Stomach (tissue), 9 donors: ENCODE measurements around the gene KLHL29. TPM values are rescaled to one million over a fixed set of nuclear protein-coding genes. Genes with fewer than 3 reads are reported as not detected.

Experiments
- DNase-seq, 2 donors: peaks; one replicate each; pipeline versions ENCODE4 v3.0.0 to v3.0.0-alpha.2; 2013 to 2019
- H3K27ac ChIP-seq, 5 donors: fragments of 200-600 bp in 4 of 5; sonication (generic) in 4 of 5; one replicate each; pipeline ENCODE4 v1.5.1; 2013 to 2019; ENCODE audit warnings: mild to moderate bottlenecking in 1 of 5, moderate library complexity in 1 of 5
- H3K27me3 ChIP-seq, 3 donors: fragments of 200-600 bp; sonication (generic); one replicate each; pipeline ENCODE4 v1.5.1; 2017 to 2019; ENCODE audit warnings: mixed run types in 1 of 3
- H3K36me3 ChIP-seq, 4 donors: fragments of 200-600 bp; sonication (generic); 1 replicate in 3 of 4; 2 replicates in 1 of 4; pipeline ENCODE4 v1.5.1; 2016 to 2019
- H3K4me1 ChIP-seq, 4 donors: fragments of 200-600 bp; sonication (generic); one replicate each; pipeline ENCODE4 v1.5.1; 2016 to 2019
- H3K4me3 ChIP-seq, 4 donors: fragments of 200-600 bp; sonication (generic) in 3 of 4; one replicate each; pipeline ENCODE4 v1.5.1; 2016 to 2019; ENCODE audit warnings: mild to moderate bottlenecking in 1 of 4
- H3K9me3 ChIP-seq, 4 donors: fragments of 200-600 bp; sonication (generic); one replicate each; pipeline ENCODE4 v1.5.1; 2016 to 2019
- CTCF ChIP-seq, 7 experiments: fragments of 450-650 bp in 4 of 7; fragments of 200-600 bp in 3 of 7; sonication (generic) in 3 of 7; IDR thresholded peaks; one replicate each; pipeline ENCODE4 v1.5.1; 2016 to 2019; ENCODE audit warnings: antibody characterized with exemption in 7 of 7, control low read depth in 2 of 7, mild to moderate bottlenecking in 1 of 7
- EP300 ChIP-seq: sonication (generic); formaldehyde crosslinking; IDR thresholded peaks from one replicate; pipeline ENCODE4 v1.6.1; 2017; ENCODE audit warnings: antibody characterized with exemption
- POLR2A ChIP-seq, 4 donors: fragments of 450-650 bp; IDR thresholded peaks; one replicate each; pipeline ENCODE4 v1.6.1; 2016; ENCODE audit warnings: antibody characterized with exemption in 4 of 4, control low read depth in 2 of 4, mild to moderate bottlenecking in 1 of 4, moderate library complexity in 1 of 4
- POLR2AphosphoS5 ChIP-seq, 3 donors: sonication (generic); formaldehyde crosslinking; IDR thresholded peaks; one replicate each; pipeline ENCODE4 v1.6.1; 2016; ENCODE audit warnings: antibody characterized with exemption in 3 of 3
- WGBS, 5 donors: extraction: QIAGEN DNeasy Blood & Tissue Kit in 3 of 5; methylation state at CpG; one replicate each; pipeline versions ENCODE4 v1.1.5 to v1.1.7; 2013 to 2018; 5-methylcytosine and 5-hydroxymethylcytosine counted together
- intact Hi-C: fragments of 100-400 bp; cut with DNase I; formaldehyde crosslinking; loops from one replicate; pipeline ENCODE4 v1.15.1; 2023; ENCODE audit warnings: low total_unique reads
- polyA plus RNA-seq, 3 donors: library from polyadenylated mRNA; stranded (reverse); fragments of 200-250 nt; gene quantifications; one replicate each; pipeline ENCODE4 v1.2.3, GENCODE V29; 2013
- total RNA-seq, 5 donors: library from RNA; depleted of rRNA; stranded (reverse); fragments of >200 nt; gene quantifications; one replicate each; pipeline versions ENCODE4 v1.1.0 to v1.2.3, GENCODE V29; 2014 to 2016
- donor health status: healthy with polysubstance abuse.
- donor health status: Bipolar disorder and iron deficiency.
- donor health status: healthy.

The KLHL29 gene
- total and polyA plus RNA-seq, 8 donors = under 0.01 to 6.6 (median 1.3) TPM

- Histone ChIP-seq H3K4me1 (peaks cover 0 to 2% (median under 1%) of the 10 kb centered on the region in 4 donors), H3K36me3 (no peaks in the 10 kb centered on the region), H3K4me3 (no peak overlapping the region), H3K9me3 (peaks cover 0 to 12% (median 10%) of the 10 kb centered on the region in 4 donors), H3K27me3 (no peaks in the 10 kb centered on the region), H3K27ac (no peak overlapping the region)
- TF ChIP-seq EP300 = no peak
- TF ChIP-seq POLR2A (IDR thresholded peaks at IDR 0.05) = no peak
- no peak for TF ChIP-seq POLR2AphosphoS5 (IDR thresholded peaks at IDR 0.05)
- no peak for TF ChIP-seq CTCF (IDR thresholded peaks at IDR 0.05)
- WGBS, 5 donors = 95 to 96% (median 95%) methylated on average over 7 of the region's 7 CpGs
- intact Hi-C loops = no loop called here
- DNase-seq = no peak
These were observed 290.5 kb downstream of the KLHL29 start for GRCh38 chr2:23675506-23675905.

GRCh38 chr2:23677836-23678235, 292.9 kb downstream of the KLHL29 start:
- DNase-seq = no peak
- Histone ChIP-seq H3K27me3 (no peaks in the 10 kb centered on the region), H3K4me1 (no peaks in the 10 kb centered on the region), H3K9me3 (peaks cover 0 to 12% (median 10%) of the 10 kb centered on the region in 4 donors), H3K36me3 (no peaks in the 10 kb centered on the region), H3K4me3 (no peak overlapping the region), H3K27ac (no peak overlapping the region)
- TF ChIP-seq POLR2A (IDR thresholded peaks at IDR 0.05) (no peak), CTCF (IDR thresholded peaks at IDR 0.05) (no peak), EP300 (no peak), POLR2AphosphoS5 (IDR thresholded peaks at IDR 0.05) (no peak)
- 55 to 78% (median 71%) methylated on average over 2 of the region's 2 CpGs for WGBS, 5 donors
- intact Hi-C loops = no loop called here

GRCh38 chr2:23679044-23679443, 294.1 kb downstream of the KLHL29 start:
- Histone ChIP-seq H3K4me3 (no peak overlapping the region), H3K36me3 (no peaks in the 10 kb centered on the region), H3K4me1 (peaks cover 0 to under 1% (median 0%) of the 10 kb centered on the region in 4 donors), H3K9me3 (peaks cover 0 to 12% (median 10%) of the 10 kb centered on the region in 4 donors), H3K27me3 (no peaks in the 10 kb centered on the region), H3K27ac (no peak overlapping the region)
- TF ChIP-seq POLR2AphosphoS5 (IDR thresholded peaks at IDR 0.05) (no peak), POLR2A (IDR thresholded peaks at IDR 0.05) (no peak), CTCF (IDR thresholded peaks at IDR 0.05) (no peak)
- 73 to 90% (median 84%) methylated on average over 1 of the region's 1 CpG for WGBS, 5 donors
- intact Hi-C loops = no loop called here
- no peak for DNase-seq

- no peak overlapping the region for H3K4me3 ChIP-seq
- H3K27ac ChIP-seq = no peak overlapping the region
- intact Hi-C loops = no loop called here
- no peak for DNase-seq
- peaks cover 0 to 18% (median 0%) of the 10 kb centered on the region in 4 donors for H3K4me1 ChIP-seq
- H3K27me3 ChIP-seq = no peaks in the 10 kb centered on the region
- TF ChIP-seq POLR2A (IDR thresholded peaks at IDR 0.05) = no peak
- TF ChIP-seq EP300 = no peak
- TF ChIP-seq POLR2AphosphoS5 (IDR thresholded peaks at IDR 0.05) = no peak
- no peaks in the 10 kb centered on the region for H3K36me3 ChIP-seq
- WGBS, 5 donors = 67 to 92% (median 88%) methylated on average over 1 to 8 of the region's 8 CpGs
- peaks cover 0 to 12% (median 10%) of the 10 kb centered on the region in 4 donors for H3K9me3 ChIP-seq
These were observed 296.0 kb downstream of the KLHL29 start for GRCh38 chr2:23680951-23681350.

- 89 to 92% (median 91%) methylated on average over 15 of the region's 15 CpGs for WGBS, 5 donors
These were observed 296.6 kb downstream of the KLHL29 start for GRCh38 chr2:23681356-23682140.

More at GRCh38 chr2:23681356-23682140, 296.6 kb downstream of the KLHL29 start:
- no peak for DNase-seq
- Histone ChIP-seq H3K27me3 (no peaks in the 10 kb centered on the region), H3K4me1 (peaks cover 0 to 18% (median 0%) of the 10 kb centered on the region in 4 donors), H3K27ac (no peak overlapping the region), H3K4me3 (no peak overlapping the region), H3K9me3 (peaks cover 0 to 12% (median 10%) of the 10 kb centered on the region in 4 donors), H3K36me3 (peaks cover 0 to 2% (median 0%) of the 10 kb centered on the region in 4 donors)
- TF ChIP-seq POLR2A (IDR thresholded peaks at IDR 0.05) = no peak
- no peak for TF ChIP-seq POLR2AphosphoS5 (IDR thresholded peaks at IDR 0.05)
- TF ChIP-seq CTCF (IDR thresholded peaks at IDR 0.05) = no peak
- TF ChIP-seq EP300 = no peak
- intact Hi-C loops = no loop called here
